Measurements from ENCODE around the gene DISP1.

Gene DISP1

GRCh38 chr1:222777977-222778376 is 36.9 kb upstream of the DISP1 start:
- Histone ChIP-seq H3K36me3 (replicated peaks; ENCODE audit: insufficient read depth, low read length) (no peaks in the 10 kb centered on the region), H3F3A (ENCODE audit: insufficient read depth, low read length) (peaks cover 7% of the 10 kb centered on the region; the same call in 1 of the 2 replicates), H3K27ac (ENCODE audit: low read length) (no peak overlapping the region), H3K9me2 (replicated peaks; ENCODE audit: insufficient read depth, low read length) (no peaks in the 10 kb centered on the region), H2AFZ (ENCODE audit: low read length) (no peak overlapping the region), H3K27me3 (replicated peaks; ENCODE audit: insufficient read depth, low read length) (no peaks in the 10 kb centered on the region), H3K9me3 (replicated peaks; ENCODE audit: insufficient read depth, low read length) (no peaks in the 10 kb centered on the region), H3K79me2 (ENCODE audit: low read length) (no peaks in the 10 kb centered on the region), H3K9ac (ENCODE audit: low read length) (no peak overlapping the region), H4K20me1 (ENCODE audit: insufficient read depth, low read length) (no peaks in the 10 kb centered on the region), H3K4me2 (ENCODE audit: low read depth, low read length) (no peak overlapping the region), H3K4me3 (ENCODE audit: low read length) (no peak overlapping the region), H3K4me1 (ENCODE audit: low read length) (peaks cover 4% of the 10 kb centered on the region)
- no peak for DNase-seq
- TF ChIP-seq EZH2 (optimal IDR thresholded peaks at IDR 0.05; ENCODE audit: low read depth, low read length) (no peak), EZH2phosphoT487 (IDR thresholded peaks at IDR 0.05; ENCODE audit: low read length) (no peak), CTCF (IDR thresholded peaks at IDR 0.05; ENCODE audit: low read length) (no peak)

GRCh38 chr1:222781251-222781650 is 33.6 kb upstream of the DISP1 start:
- H3K9me2 ChIP-seq (replicated peaks; ENCODE audit: insufficient read depth, low read length), result no peaks in the 10 kb centered on the region
- H4K20me1 ChIP-seq (ENCODE audit: insufficient read depth, low read length), result no peaks in the 10 kb centered on the region
- H3K36me3 ChIP-seq (replicated peaks; ENCODE audit: insufficient read depth, low read length), result no peaks in the 10 kb centered on the region
- H3K4me1 ChIP-seq (ENCODE audit: low read length), result no peaks in the 10 kb centered on the region
- no peaks in the 10 kb centered on the region for H3K27me3 ChIP-seq (replicated peaks; ENCODE audit: insufficient read depth, low read length)
- H3K27ac ChIP-seq (ENCODE audit: low read length), result no peak overlapping the region
- no peaks in the 10 kb centered on the region for H3K9me3 ChIP-seq (replicated peaks; ENCODE audit: insufficient read depth, low read length)
- peak; percentile 46 for DNase-seq
- TF ChIP-seq EZH2phosphoT487 (IDR thresholded peaks at IDR 0.05; ENCODE audit: low read length) (no peak), EZH2 (optimal IDR thresholded peaks at IDR 0.05; ENCODE audit: low read depth, low read length) (no peak), CTCF (IDR thresholded peaks at IDR 0.05; ENCODE audit: low read length) (no peak)
- no peak overlapping the region for H3K4me3 ChIP-seq (ENCODE audit: low read length)
- H3K9ac ChIP-seq (ENCODE audit: low read length), result no peak overlapping the region
- no peaks in the 10 kb centered on the region for H3F3A ChIP-seq (ENCODE audit: insufficient read depth, low read length)
- no peak overlapping the region for H3K4me2 ChIP-seq (ENCODE audit: low read depth, low read length)
- H2AFZ ChIP-seq (ENCODE audit: low read length), result no peak overlapping the region
- H3K79me2 ChIP-seq (ENCODE audit: low read length), result no peaks in the 10 kb centered on the region

- Histone ChIP-seq H3F3A (ENCODE audit: insufficient read depth, low read length) (no peaks in the 10 kb centered on the region), H3K9ac (ENCODE audit: low read length) (no peak overlapping the region), H3K27me3 (replicated peaks; ENCODE audit: insufficient read depth, low read length) (no peaks in the 10 kb centered on the region), H3K4me3 (ENCODE audit: low read length) (no peak overlapping the region), H3K9me2 (replicated peaks; ENCODE audit: insufficient read depth, low read length) (no peaks in the 10 kb centered on the region), H3K9me3 (replicated peaks; ENCODE audit: insufficient read depth, low read length) (no peaks in the 10 kb centered on the region), H3K79me2 (ENCODE audit: low read length) (no peaks in the 10 kb centered on the region), H4K20me1 (ENCODE audit: insufficient read depth, low read length) (no peaks in the 10 kb centered on the region), H3K4me2 (ENCODE audit: low read depth, low read length) (no peak overlapping the region), H3K4me1 (ENCODE audit: low read length) (no peaks in the 10 kb centered on the region), H3K36me3 (replicated peaks; ENCODE audit: insufficient read depth, low read length) (no peaks in the 10 kb centered on the region), H2AFZ (ENCODE audit: low read length) (no peak overlapping the region), H3K27ac (ENCODE audit: low read length) (no peak overlapping the region)
- no peak for DNase-seq
- TF ChIP-seq EZH2 (optimal IDR thresholded peaks at IDR 0.05; ENCODE audit: low read depth, low read length) (no peak), EZH2phosphoT487 (IDR thresholded peaks at IDR 0.05; ENCODE audit: low read length) (no peak), CTCF (IDR thresholded peaks at IDR 0.05; ENCODE audit: low read length) (no peak)
Observed at GRCh38 chr1:222783051-222783450, 31.8 kb upstream of the DISP1 start.

Data from MM.1S (cell line).